Mesothelial cell of epicardium (in vitro differentiated cells): ENCODE measurements around the gene GLIPR2. TPM values are rescaled to one million over a fixed set of nuclear protein-coding genes. Genes with fewer than 3 reads are reported as not detected.

Experiments used
- DNase-seq, 2 experiments: peaks; one replicate each; pipeline ENCODE4 v3.0.0; 2021; ENCODE audit warnings: low spot score in 2 of 2; ENCODE audit not compliant: unreplicated experiment in 2 of 2
- H3K27ac Mint-ChIP-seq: 2 replicates; pipeline ENCODE4 v1.8.0; 2021; ENCODE audit warnings: mixed read lengths
- H3K27me3 Mint-ChIP-seq: 2 replicates; pipeline ENCODE4 v1.8.0; 2021; ENCODE audit warnings: low read depth, mixed read lengths
- H3K36me3 Mint-ChIP-seq: 2 replicates; pipeline ENCODE4 v1.8.0; 2021; ENCODE audit warnings: mixed read lengths
- H3K4me1 Mint-ChIP-seq: 2 replicates; pipeline ENCODE4 v1.8.0; 2021; ENCODE audit warnings: mixed read lengths
- H3K4me3 Mint-ChIP-seq: 2 replicates; pipeline ENCODE4 v1.8.0; 2021; ENCODE audit warnings: mild to moderate bottlenecking, moderate library complexity, mixed read lengths
- H3K9me3 Mint-ChIP-seq: 2 replicates; pipeline ENCODE4 v1.8.0; 2021; ENCODE audit warnings: mixed read lengths
- CTCF ChIP-seq: fragments of 200-600 bp; sonication (generic); IDR thresholded peaks from one replicate; pipeline ENCODE4 v1.5.0; 2021; ENCODE audit warnings: antibody characterized with exemption; ENCODE audit not compliant: unreplicated experiment
- total RNA-seq: library from RNA; stranded (reverse); gene quantifications from 3 replicates; pipeline ENCODE4 v1.2.1, GENCODE V29; 2021

Gene GLIPR2
- total RNA-seq, 1 donor from 2014 or later: 33.3 TPM

GRCh38 chr9:36207546-36208012 lies 71.0 kb downstream of the GLIPR2 start:
- Mint-ChIP-seq H3K4me1 (no peaks in the 10 kb centered on the region), H3K36me3 (peaks cover 33% of the 10 kb centered on the region), H3K4me3 (no peak overlapping the region), H3K27me3 (no peaks in the 10 kb centered on the region), H3K9me3 (no peaks in the 10 kb centered on the region), H3K27ac (no peak overlapping the region)
- no peak for TF ChIP-seq CTCF
- no peak for DNase-seq

GRCh38 chr9:36208521-36209253 lies 72.2 kb downstream of the GLIPR2 start:
- Mint-ChIP-seq H3K27ac (no peak overlapping the region), H3K4me1 (no peaks in the 10 kb centered on the region), H3K9me3 (no peaks in the 10 kb centered on the region), H3K36me3 (peaks cover 34% of the 10 kb centered on the region), H3K4me3 (no peak overlapping the region), H3K27me3 (no peaks in the 10 kb centered on the region)
- TF ChIP-seq CTCF: no peak
- no peak for DNase-seq

- TF ChIP-seq CTCF: no peak
- peaks cover 27% of the 10 kb centered on the region for H3K36me3 Mint-ChIP-seq
- no peak overlapping the region for H3K27ac Mint-ChIP-seq
- no peak for DNase-seq
- H3K9me3 Mint-ChIP-seq: no peaks in the 10 kb centered on the region
- H3K4me3 Mint-ChIP-seq: no peak overlapping the region
- H3K4me1 Mint-ChIP-seq: no peaks in the 10 kb centered on the region
- no peaks in the 10 kb centered on the region for H3K27me3 Mint-ChIP-seq
Observed at GRCh38 chr9:36210722-36211121, 74.2 kb downstream of the GLIPR2 start.

DNA sequence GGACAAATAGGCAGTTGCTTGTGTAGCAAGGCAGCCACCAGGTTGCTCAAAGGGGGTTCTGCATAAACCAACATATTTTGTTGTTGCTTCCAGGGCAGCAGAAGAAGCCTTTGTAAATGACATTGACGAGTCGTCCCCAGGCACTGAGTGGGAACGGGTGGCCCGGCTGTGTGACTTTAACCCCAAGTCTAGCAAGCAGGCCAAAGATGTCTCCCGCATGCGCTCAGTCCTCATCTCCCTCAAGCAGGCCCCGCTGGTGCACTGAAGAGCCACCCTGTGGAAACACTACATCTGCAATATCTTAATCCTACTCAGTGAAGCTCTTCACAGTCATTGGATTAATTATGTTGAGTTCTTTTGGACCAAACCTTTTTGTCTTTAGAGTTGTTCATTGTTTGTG lies 75.0 kb downstream of the GLIPR2 start:
- no peak for TF ChIP-seq CTCF
- H3K27me3 Mint-ChIP-seq: no peaks in the 10 kb centered on the region
- no peak for DNase-seq
- H3K4me1 Mint-ChIP-seq: no peaks in the 10 kb centered on the region
- no peaks in the 10 kb centered on the region for H3K9me3 Mint-ChIP-seq
- peaks cover 28% of the 10 kb centered on the region for H3K36me3 Mint-ChIP-seq
- H3K4me3 Mint-ChIP-seq: no peak overlapping the region
- H3K27ac Mint-ChIP-seq: no peak overlapping the region

DNA sequence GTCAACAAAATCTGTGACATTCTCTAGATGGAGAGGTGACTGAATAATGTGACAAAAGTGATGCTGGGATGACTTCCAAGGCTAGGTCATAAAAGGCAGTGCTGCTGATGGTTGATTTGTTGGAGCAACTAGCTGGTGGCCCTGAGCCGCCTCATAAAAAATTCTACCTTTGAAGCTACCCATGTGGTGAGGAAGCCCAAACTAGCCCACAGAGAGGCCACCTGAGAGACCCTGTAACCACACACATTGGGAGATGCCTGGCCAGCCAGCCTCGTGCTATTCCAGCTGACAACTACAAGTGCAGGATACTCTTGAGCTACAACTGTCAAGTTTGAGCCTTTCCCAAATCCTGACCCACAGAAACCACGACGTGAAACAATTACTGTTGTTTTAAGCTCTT lies 76.9 kb downstream of the GLIPR2 start:
- Mint-ChIP-seq H3K27ac (no peak overlapping the region), H3K36me3 (peaks cover 33% of the 10 kb centered on the region), H3K4me3 (no peak overlapping the region), H3K27me3 (no peaks in the 10 kb centered on the region), H3K9me3 (no peaks in the 10 kb centered on the region), H3K4me1 (no peaks in the 10 kb centered on the region)
- DNase-seq: no peak
- TF ChIP-seq CTCF: no peak

Other genes with a start within 250 kb of the GLIPR2 start
- gene HRCT1, start 230.5 kb upstream of the GLIPR2 start, total RNA-seq: 0.72 to 1.2 TPM (median 1.0 TPM) in 3 replicates
- gene SPAAR, start 227.2 kb upstream of the GLIPR2 start, total RNA-seq: 0.14 to 0.47 TPM (median 0.27 TPM) in 3 replicates
- gene OR2S2, start 178.6 kb upstream of the GLIPR2 start, total RNA-seq: not detected in 3 replicates
- 14.3 to 15.1 TPM (median 14.8 TPM) in 3 replicates for gene RECK, start 99.8 kb upstream of the GLIPR2 start, total RNA-seq
- gene CCIN, start 32.7 kb downstream of the GLIPR2 start, total RNA-seq: 0.33 to 0.52 TPM (median 0.40 TPM) in 3 replicates
- 173 to 181 TPM (median 180 TPM) in 3 replicates for gene CLTA, start 54.2 kb downstream of the GLIPR2 start, total RNA-seq
- gene GNE, start 121.7 kb downstream of the GLIPR2 start, total RNA-seq: 12.1 to 13.4 TPM (median 12.4 TPM) in 3 replicates